G401 (cell line): ENCODE results near the gene LYPLAL1. TPM values are rescaled to one million over a fixed set of nuclear protein-coding genes. Genes with fewer than 3 reads are reported as not detected.

Experiments used
- DNase-seq: peaks from one replicate; pipeline ENCODE4 v3.0.0-alpha.2; 2015; ENCODE audit warnings: low spot score
- in situ Hi-C: cut with HindIII; loops from 2 replicates; pipeline ENCODE4 v1.10.0; 2016; ENCODE audit warnings: low sequenced_read_pairs, mixed read lengths
- total RNA-seq: library from RNA; depleted of rRNA; stranded (reverse); fragments of >200 nt; shearing (Covaris generic); gene quantifications from 2 replicates; pipeline ENCODE4 v1.2.3, GENCODE V29; 2014; rRNA removed

LYPLAL1 gene
- total RNA-seq = 11.1 and 11.5 TPM in 2 replicates

- in situ Hi-C loops = no loop called here
- DNase-seq = peak; percentile 83
Measured at GRCh38 chr1:219173758-219174459, at the start of gene LYPLAL1. Gene LYPLAL1, plus strand, starts transcription at chr1:219173878. Its CDS starts 13 bp downstream, at chr1:219173891.

GRCh38 chr1:219124163-219124562 lies 49.5 kb upstream of the LYPLAL1 start:
- DNase-seq = no peak
- in situ Hi-C loops = no loop called here

- no peak for DNase-seq
- in situ Hi-C loops = no loop called here
Measured at GRCh38 chr1:219125342-219125741, 48.3 kb upstream of the LYPLAL1 start.

GRCh38 chr1:219126377-219126776 lies 47.3 kb upstream of the LYPLAL1 start:
- in situ Hi-C loops = no loop called here
- DNase-seq = no peak

GRCh38 chr1:219128957-219129356 lies 44.7 kb upstream of the LYPLAL1 start:
- DNase-seq = no peak
- in situ Hi-C loops = no loop called here

- in situ Hi-C loops = no loop called here
- no peak for DNase-seq
Measured at GRCh38 chr1:219130366-219130935, 43.2 kb upstream of the LYPLAL1 start.

GRCh38 chr1:219132939-219133338 lies 40.7 kb upstream of the LYPLAL1 start:
- in situ Hi-C loops = no loop called here

GRCh38 chr1:219138747-219139146 lies 34.9 kb upstream of the LYPLAL1 start:
- no peak for DNase-seq
- in situ Hi-C loops = no loop called here

More at GRCh38 chr1:219132939-219133338, 40.7 kb upstream of the LYPLAL1 start:
- DNase-seq = no peak

GRCh38 chr1:219140303-219140877 lies 33.3 kb upstream of the LYPLAL1 start:
- in situ Hi-C loops = no loop called here
- DNase-seq = no peak

- in situ Hi-C loops = no loop called here
- DNase-seq = no peak
Measured at GRCh38 chr1:219143735-219144134, 29.9 kb upstream of the LYPLAL1 start.

GRCh38 chr1:219144658-219145315 lies 28.9 kb upstream of the LYPLAL1 start:
- in situ Hi-C loops = no loop called here
- DNase-seq = no peak

- DNase-seq = no peak
- in situ Hi-C loops = no loop called here
Measured at GRCh38 chr1:219147571-219148019, 26.1 kb upstream of the LYPLAL1 start.

GRCh38 chr1:219149009-219149577 lies 24.6 kb upstream of the LYPLAL1 start:
- in situ Hi-C loops = no loop called here
- DNase-seq = no peak

GRCh38 chr1:219149953-219150352 lies 23.7 kb upstream of the LYPLAL1 start:
- in situ Hi-C loops = no loop called here
- DNase-seq = no peak

GRCh38 chr1:219150913-219151312 lies 22.8 kb upstream of the LYPLAL1 start:
- in situ Hi-C loops = no loop called here
- no peak for DNase-seq

GRCh38 chr1:219151467-219151866 lies 22.2 kb upstream of the LYPLAL1 start:
- no peak for DNase-seq
- in situ Hi-C loops = no loop called here

GRCh38 chr1:219152751-219153150 lies 20.9 kb upstream of the LYPLAL1 start:
- DNase-seq = no peak

GRCh38 chr1:219153723-219154122 lies 20.0 kb upstream of the LYPLAL1 start:
- DNase-seq = no peak
- in situ Hi-C loops = no loop called here

More at GRCh38 chr1:219152751-219153150, 20.9 kb upstream of the LYPLAL1 start:
- in situ Hi-C loops = no loop called here

- in situ Hi-C loops = no loop called here
- no peak for DNase-seq
Measured at GRCh38 chr1:219155135-219155534, 18.5 kb upstream of the LYPLAL1 start.
